Parathyroid adenoma (tissue), 2 donors: ENCODE results near the gene CUL4A.
"Not testable (repeated sequence)": the region's sequence is repeated elsewhere in the genome, so short reads cannot be mapped to it uniquely, and the experiment has no call there.

Source experiments
- H2AFZ ChIP-seq: fragments of 300-600 bp; sonication (generic); one replicate; pipeline ENCODE4 v1.7.0; 2017; ENCODE audit warnings: antibody characterized with exemption, mild to moderate bottlenecking
- H3K27ac ChIP-seq: fragments of 300-600 bp; sonication (generic); one replicate; pipeline ENCODE4 v1.7.0; 2017
- H3K27me3 ChIP-seq: fragments of 300-600 bp; sonication (generic); one replicate; pipeline ENCODE4 v1.7.0; 2017; ENCODE audit warnings: low read length; ENCODE audit not compliant: control insufficient read depth, insufficient read depth
- H3K36me3 ChIP-seq: fragments of 300-600 bp; sonication (generic); one replicate; pipeline ENCODE4 v1.7.0; 2017; ENCODE audit warnings: low read length; ENCODE audit not compliant: control insufficient read depth, insufficient read depth
- H3K4me1 ChIP-seq: fragments of 300-600 bp; sonication (generic); one replicate; pipeline ENCODE4 v1.7.0; 2017; ENCODE audit warnings: control low read depth
- H3K4me2 ChIP-seq: fragments of 300-600 bp; sonication (generic); one replicate; pipeline ENCODE4 v1.7.0; 2017; ENCODE audit warnings: low read length
- H3K4me3 ChIP-seq: fragments of 300-600 bp; sonication (generic); one replicate; pipeline ENCODE4 v1.7.0; 2017; ENCODE audit warnings: low read depth, low read length
- H3K79me2 ChIP-seq: fragments of 300-600 bp; sonication (generic); one replicate; pipeline ENCODE4 v1.7.0; 2017; ENCODE audit warnings: control low read depth
- H3K9ac ChIP-seq: fragments of 300-600 bp; sonication (generic); one replicate; pipeline ENCODE4 v1.7.0; 2017; ENCODE audit warnings: mild to moderate bottlenecking
- H3K9me3 ChIP-seq: fragments of 300-600 bp; sonication (generic); one replicate; pipeline ENCODE4 v1.7.0; 2017; ENCODE audit warnings: low read length; ENCODE audit not compliant: control insufficient read depth
- CTCF ChIP-seq: fragments of 300-600 bp; sonication (generic); IDR thresholded peaks from one replicate; pipeline ENCODE4 v1.7.0; 2017; ENCODE audit warnings: antibody characterized with exemption, mild to moderate bottlenecking
- donor health status: primary hyperparathyroidism.

CUL4A gene

GRCh38 chr13:113209336-113209758 lies at the start of gene CUL4A:
Gene CUL4A, plus strand, starts transcription at chr13:113209613. Its CDS starts 15 bp downstream, at chr13:113209628.
- peaks cover 25% of the 10 kb centered on the region for H3K79me2 ChIP-seq
- peak within 1 kb of the TSS; percentile 84 for H3K4me3 ChIP-seq
- H3K4me1 ChIP-seq: no peaks in the 10 kb centered on the region
- peak within 1 kb of the TSS; percentile 92 for H2AFZ ChIP-seq
- peak within 1 kb of the TSS; percentile 76 for H3K9ac ChIP-seq
- no peaks in the 10 kb centered on the region for H3K36me3 ChIP-seq
- H3K4me2 ChIP-seq: peak within 1 kb of the TSS; percentile 93
- H3K27ac ChIP-seq: peak within 1 kb of the TSS; percentile 94
- no peak for TF ChIP-seq CTCF
- H3K9me3 ChIP-seq: no peaks in the 10 kb centered on the region
- no peaks in the 10 kb centered on the region for H3K27me3 ChIP-seq

DNA sequence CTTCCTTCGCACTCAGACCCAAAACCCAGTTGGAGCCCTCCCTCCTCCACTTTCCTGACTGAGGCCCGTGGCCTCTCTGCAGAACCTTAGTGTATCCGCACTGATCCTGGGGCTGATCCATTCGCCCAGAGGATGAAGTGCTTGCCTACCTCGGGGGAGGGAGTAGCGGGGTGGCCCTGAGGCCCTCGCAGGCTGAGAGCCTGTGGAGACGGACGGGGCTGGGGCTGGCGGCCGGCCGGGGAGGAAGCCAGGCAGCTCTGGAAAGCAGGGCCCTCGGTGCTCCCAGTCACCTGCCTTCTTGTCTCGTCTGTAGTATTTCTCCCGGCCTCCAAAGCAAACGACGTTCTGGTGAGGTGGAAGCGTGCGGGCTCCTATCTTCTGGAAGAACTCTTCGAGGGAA lies 49.7 kb upstream of the CUL4A start:
- no peak overlapping the region for H3K9ac ChIP-seq
- TF ChIP-seq CTCF: no peak
- no peak overlapping the region for H3K4me2 ChIP-seq
- no peak overlapping the region for H3K4me3 ChIP-seq
- no peaks in the 10 kb centered on the region for H3K36me3 ChIP-seq
- no peaks in the 10 kb centered on the region for H3K79me2 ChIP-seq
- no peak overlapping the region for H2AFZ ChIP-seq
- no peaks in the 10 kb centered on the region for H3K4me1 ChIP-seq
- H3K27me3 ChIP-seq: no peaks in the 10 kb centered on the region
- no peak overlapping the region for H3K27ac ChIP-seq
- no peaks in the 10 kb centered on the region for H3K9me3 ChIP-seq

DNA sequence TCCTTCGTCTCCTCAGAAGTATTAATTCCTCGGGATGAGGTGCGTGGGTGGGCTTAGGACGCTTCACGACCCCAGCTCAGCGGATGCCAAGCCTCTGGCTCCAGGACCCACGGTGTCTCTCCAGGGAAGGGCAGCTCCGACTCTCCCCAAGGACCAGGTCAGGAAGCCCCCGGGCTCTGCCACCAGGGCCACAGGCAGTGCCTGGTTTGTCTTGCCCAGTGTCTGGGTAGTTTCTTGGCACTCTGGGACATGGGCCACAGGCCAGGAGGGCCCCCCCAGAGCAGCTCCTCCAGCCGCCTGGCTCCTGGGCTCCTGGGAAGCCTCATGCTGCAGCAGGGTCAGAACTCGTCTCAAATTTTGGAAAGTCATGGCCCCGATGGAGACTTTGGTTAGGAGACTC lies 48.4 kb upstream of the CUL4A start:
- H3K9ac ChIP-seq: no peak overlapping the region
- H3K79me2 ChIP-seq: no peaks in the 10 kb centered on the region
- no peaks in the 10 kb centered on the region for H3K4me1 ChIP-seq
- no peak overlapping the region for H3K4me2 ChIP-seq
- H3K9me3 ChIP-seq: no peaks in the 10 kb centered on the region
- TF ChIP-seq CTCF: no peak
- no peak overlapping the region for H2AFZ ChIP-seq
- no peak overlapping the region for H3K4me3 ChIP-seq
- H3K27me3 ChIP-seq: no peaks in the 10 kb centered on the region
- no peak overlapping the region for H3K27ac ChIP-seq
- H3K36me3 ChIP-seq: no peaks in the 10 kb centered on the region

- Histone ChIP-seq H3K27ac (no peak overlapping the region), H3K27me3 (no peaks in the 10 kb centered on the region), H3K4me2 (no peak overlapping the region), H3K9me3 (no peaks in the 10 kb centered on the region), H3K9ac (no peak overlapping the region), H2AFZ (no peak overlapping the region), H3K4me1 (no peaks in the 10 kb centered on the region), H3K4me3 (no peak overlapping the region), H3K36me3 (no peaks in the 10 kb centered on the region), H3K79me2 (no peaks in the 10 kb centered on the region)
- TF ChIP-seq CTCF: no peak
These were observed 48.0 kb upstream of the CUL4A start for GRCh38 chr13:113161433-113161832.

DNA sequence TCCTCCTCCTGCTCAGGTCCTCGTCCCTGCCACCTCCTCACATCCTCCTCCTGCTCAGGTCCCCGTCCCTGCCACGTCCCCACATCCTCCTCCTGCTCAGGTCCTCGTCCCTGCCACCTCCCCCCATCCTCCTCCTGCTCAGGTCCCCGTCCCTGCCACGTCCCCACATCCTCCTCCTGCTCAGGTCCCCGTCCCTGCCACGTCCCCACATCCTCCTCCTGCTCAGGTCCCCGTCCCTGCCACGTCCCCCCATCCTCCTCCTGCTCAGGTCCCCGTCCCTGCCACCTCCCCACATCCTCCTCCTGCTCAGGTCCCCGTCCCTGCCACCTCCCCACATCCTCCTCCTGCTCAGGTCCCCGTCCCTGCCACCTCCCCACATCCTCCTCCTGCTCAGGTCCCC lies 47.4 kb upstream of the CUL4A start:
- not testable (repeated sequence) for H3K27ac ChIP-seq

More for the DNA sequence above, 47.4 kb upstream of the CUL4A start:
- H3K4me3 ChIP-seq, H3K9me3 ChIP-seq, H3K79me2 ChIP-seq, H2AFZ ChIP-seq, H3K4me2 ChIP-seq, H3K36me3 ChIP-seq, H3K4me1 ChIP-seq, H3K9ac ChIP-seq, H3K27me3 ChIP-seq: not testable (repeated sequence)
